GM23248 (cell line): Measurements from ENCODE around the gene KCNG2.

Experiments
- EZH2 ChIP-seq: fragments of 200-600 bp; sonication (generic); IDR thresholded peaks from 2 replicates; pipeline ENCODE4 v1.6.1; 2018; ENCODE audit warnings: antibody characterized with exemption, mild to moderate bottlenecking; ENCODE audit not compliant: insufficient read depth, poor library complexity, severe bottlenecking
- EZH2phosphoT487 ChIP-seq: fragments of 200-600 bp; sonication (generic); IDR thresholded peaks from 2 replicates; pipeline ENCODE4 v1.6.1; 2018; ENCODE audit warnings: antibody characterized with exemption, moderate library complexity, mild to moderate bottlenecking, low read depth; ENCODE audit not compliant: insufficient read depth

DNA sequence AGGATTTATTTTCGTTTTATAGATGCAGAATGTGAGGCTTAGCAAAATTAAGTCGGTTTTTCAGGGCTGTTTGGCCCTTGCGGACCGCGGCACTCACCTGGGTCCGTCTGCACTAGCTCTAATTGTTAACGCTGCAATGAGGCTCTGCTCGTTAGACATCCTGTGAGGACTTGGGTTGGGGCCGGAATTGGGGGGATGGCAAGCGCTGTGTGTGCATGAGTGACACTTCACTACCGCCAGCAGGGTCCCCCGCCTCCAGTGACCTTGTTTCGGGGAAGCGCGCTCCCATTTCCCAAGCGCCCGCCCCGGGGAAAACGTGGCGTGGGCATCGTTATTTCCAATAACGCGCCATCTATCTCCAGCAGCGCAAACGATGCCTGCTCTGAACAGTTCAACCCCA is 54.2 kb downstream of the KCNG2 start:
- TF ChIP-seq EZH2 (no peak), EZH2phosphoT487 (no peak)
